Thoracic aorta (tissue), 2 donors: ENCODE results near the gene FASN. TPM values are rescaled to one million over a fixed set of nuclear protein-coding genes. Genes with fewer than 3 reads are reported as not detected.

Source experiments
- ATAC-seq: fragments of 150-250 bp; one replicate; pipeline ENCODE4 v1.8.0; 2017; ENCODE audit warnings: low read depth; ENCODE audit not compliant: insufficient number of reproducible peaks, low FRiP score
- DNase-seq: peaks from one replicate; pipeline ENCODE4 v3.0.0-alpha.2; 2020; ENCODE audit warnings: low spot score
- H3K27ac ChIP-seq, 2 donors: fragments of 200-600 bp; sonication (generic); 1 replicate in 1 of 2; 2 replicates in 1 of 2; pipeline ENCODE4 v1.5.1; 2016; ENCODE audit warnings: mild to moderate bottlenecking in 2 of 2, moderate library complexity in 2 of 2
- H3K27me3 ChIP-seq: fragments of 200-600 bp; sonication (generic); replicated peaks from 2 replicates; pipeline ENCODE4 v1.6.0; 2016; ENCODE audit warnings: mild to moderate bottlenecking; ENCODE audit not compliant: insufficient read depth
- H3K36me3 ChIP-seq: fragments of 200-600 bp; sonication (generic); one replicate; pipeline ENCODE4 v1.5.1; 2016
- H3K4me1 ChIP-seq, 2 donors: fragments of 200-600 bp; sonication (generic); 1 replicate in 1 of 2; 2 replicates in 1 of 2; pipeline versions ENCODE4 v1.5.1 to v1.6.0; 2016; ENCODE audit warnings: low read depth in 2 of 2, mild to moderate bottlenecking in 1 of 2; ENCODE audit not compliant: control insufficient read depth in 1 of 2
- H3K4me3 ChIP-seq: fragments of 200-600 bp; sonication (generic); 2 replicates; pipeline ENCODE4 v1.5.1; 2016; ENCODE audit warnings: mild to moderate bottlenecking
- H3K9me3 ChIP-seq: fragments of 200-600 bp; sonication (generic); 2 replicates; pipeline ENCODE4 v1.5.1; 2016
- total RNA-seq, 2 donors: library from RNA; depleted of rRNA; stranded (reverse); fragments of >200 nt; gene quantifications; one replicate each; pipeline versions ENCODE4 v1.1.0 to v1.2.3, GENCODE V29; 2016
- TF ChIP-seq, protein P1 (sequence below): fragments of 200-600 bp; sonication (generic); IDR thresholded peaks from one replicate; pipeline ENCODE4 v1.5.1; 2019; ENCODE audit warnings: antibody characterized with exemption

The FASN gene
- total RNA-seq, 2 donors from 2014 or later: 49.6 to 50.9 TPM

GRCh38 chr17:82101301-82101715 lies 3.3 kb upstream of the FASN start:
- Histone ChIP-seq H3K9me3 (no peaks in the 10 kb centered on the region), H3K27me3 (no peaks in the 10 kb centered on the region), H3K4me3 (no peak overlapping the region), H3K4me1 (peaks cover 19 to 37% of the 10 kb centered on the region in 2 donors), H3K36me3 (no peaks in the 10 kb centered on the region), H3K27ac (no peak overlapping the region)
- DNase-seq (no peak), ATAC-seq (no peak)
- TF ChIP-seq, protein P1, sequence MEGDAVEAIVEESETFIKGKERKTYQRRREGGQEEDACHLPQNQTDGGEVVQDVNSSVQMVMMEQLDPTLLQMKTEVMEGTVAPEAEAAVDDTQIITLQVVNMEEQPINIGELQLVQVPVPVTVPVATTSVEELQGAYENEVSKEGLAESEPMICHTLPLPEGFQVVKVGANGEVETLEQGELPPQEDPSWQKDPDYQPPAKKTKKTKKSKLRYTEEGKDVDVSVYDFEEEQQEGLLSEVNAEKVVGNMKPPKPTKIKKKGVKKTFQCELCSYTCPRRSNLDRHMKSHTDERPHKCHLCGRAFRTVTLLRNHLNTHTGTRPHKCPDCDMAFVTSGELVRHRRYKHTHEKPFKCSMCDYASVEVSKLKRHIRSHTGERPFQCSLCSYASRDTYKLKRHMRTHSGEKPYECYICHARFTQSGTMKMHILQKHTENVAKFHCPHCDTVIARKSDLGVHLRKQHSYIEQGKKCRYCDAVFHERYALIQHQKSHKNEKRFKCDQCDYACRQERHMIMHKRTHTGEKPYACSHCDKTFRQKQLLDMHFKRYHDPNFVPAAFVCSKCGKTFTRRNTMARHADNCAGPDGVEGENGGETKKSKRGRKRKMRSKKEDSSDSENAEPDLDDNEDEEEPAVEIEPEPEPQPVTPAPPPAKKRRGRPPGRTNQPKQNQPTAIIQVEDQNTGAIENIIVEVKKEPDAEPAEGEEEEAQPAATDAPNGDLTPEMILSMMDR: no peak

GRCh38 chr17:82100502-82101298 lies 2.7 kb upstream of the FASN start:
- no peak overlapping the region for H3K4me3 ChIP-seq
- no peaks in the 10 kb centered on the region for H3K27me3 ChIP-seq
- no peak for ATAC-seq
- DNase-seq: no peak
- H3K27ac ChIP-seq: no peak overlapping the region
- peaks cover 19 to 36% of the 10 kb centered on the region in 2 donors for H3K4me1 ChIP-seq
- no peaks in the 10 kb centered on the region for H3K36me3 ChIP-seq
- no peaks in the 10 kb centered on the region for H3K9me3 ChIP-seq
- TF ChIP-seq, protein P1: no peak

DNA sequence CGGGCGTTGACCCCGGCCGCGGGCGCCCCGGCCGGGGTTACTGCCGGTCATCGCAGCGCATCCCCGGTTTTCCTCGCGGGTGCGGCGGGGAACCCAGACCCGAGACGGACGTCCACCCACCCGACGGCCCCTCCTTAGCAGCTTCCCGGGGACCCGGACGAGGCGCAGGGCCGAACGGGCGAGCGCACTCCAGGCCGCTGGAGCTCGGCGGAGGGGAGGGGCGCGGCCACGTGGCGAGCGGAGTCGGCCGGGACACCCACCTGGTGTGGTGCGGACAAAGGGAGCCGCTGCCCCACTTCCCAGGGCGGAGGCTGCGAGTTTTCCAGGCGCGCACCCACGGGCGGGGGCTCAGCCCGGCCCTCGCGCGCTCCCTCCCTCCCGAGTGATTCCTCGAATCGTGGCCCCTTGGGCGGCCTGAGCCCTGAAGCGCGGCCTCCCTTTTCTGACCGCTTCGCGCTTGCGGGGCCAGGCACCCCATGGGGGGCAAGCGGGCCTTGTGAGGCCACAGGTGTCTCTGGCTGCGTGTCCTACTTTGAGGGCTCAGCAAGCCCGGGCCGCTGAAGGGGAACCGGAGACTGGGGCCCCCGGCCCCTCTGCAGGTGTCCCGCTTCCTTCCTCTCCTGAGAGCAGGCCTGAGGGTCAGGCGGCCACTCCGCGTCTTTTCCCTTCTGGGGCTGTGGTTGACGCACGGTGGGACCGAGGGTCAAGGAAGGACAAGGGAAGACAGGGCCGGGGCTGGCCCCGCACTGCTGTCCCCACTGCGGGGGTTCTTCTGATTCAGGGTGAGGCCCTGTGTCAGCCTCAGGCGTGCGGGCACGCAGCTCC lies 1.1 kb upstream of the FASN start:
- Histone ChIP-seq H3K9me3 (no peaks in the 10 kb centered on the region), H3K27ac (peak overlapping the region; percentile 88 to 92), H3K36me3 (peaks cover 12% of the 10 kb centered on the region), H3K4me1 (peaks cover 19 to 34% of the 10 kb centered on the region in 2 donors), H3K4me3 (peak overlapping the region; percentile 80), H3K27me3 (no peaks in the 10 kb centered on the region)
- peak; percentile 9 for ATAC-seq
- DNase-seq: no peak
- TF ChIP-seq, protein P1: no peak

DNA sequence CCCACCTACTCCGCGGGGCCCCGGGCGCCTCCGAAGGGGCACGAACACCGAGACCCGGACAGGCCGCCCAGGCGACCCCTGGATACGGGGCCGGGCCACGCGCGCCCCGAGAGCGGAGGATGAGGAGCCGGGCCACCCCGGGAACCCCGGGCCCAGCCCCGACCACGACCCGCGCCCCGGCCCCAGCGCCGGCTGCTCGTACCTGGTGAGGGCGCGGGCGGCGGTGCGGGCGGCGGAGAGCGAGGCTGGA lies 192 bp downstream of the FASN start:
- TF ChIP-seq, protein P1: no peak
- ATAC-seq (no peak), DNase-seq (no peak)
- peaks cover 20% of the 10 kb centered on the region for H3K36me3 ChIP-seq
- peak overlapping the region; percentile 80 for H3K4me3 ChIP-seq
- H3K4me1 ChIP-seq: peaks cover 19 to 29% of the 10 kb centered on the region in 2 donors
- no peaks in the 10 kb centered on the region for H3K27me3 ChIP-seq
- H3K27ac ChIP-seq: peak overlapping the region; percentile 86 to 92
- no peaks in the 10 kb centered on the region for H3K9me3 ChIP-seq

GRCh38 chr17:82097184-82097918 lies 685 bp downstream of the FASN start:
- H3K36me3 ChIP-seq: peaks cover 25% of the 10 kb centered on the region
- H3K9me3 ChIP-seq: no peaks in the 10 kb centered on the region
- no peak for ATAC-seq
- no peak for DNase-seq
- H3K4me3 ChIP-seq: peak overlapping the region; percentile 80
- TF ChIP-seq, protein P1: no peak
- no peaks in the 10 kb centered on the region for H3K27me3 ChIP-seq
- H3K27ac ChIP-seq: peak overlapping the region; percentile 86 to 92
- H3K4me1 ChIP-seq: peaks cover 19 to 29% of the 10 kb centered on the region in 2 donors
